Posterior vena cava (tissue), 2 donors: ENCODE measurements around the gene SPTLC1. TPM values are rescaled to one million over a fixed set of nuclear protein-coding genes. Genes with fewer than 3 reads are reported as not detected.
"Not testable (repeated sequence)": the region's sequence is repeated elsewhere in the genome, so short reads cannot be mapped to it uniquely, and the experiment has no call there.

Source experiments
- DNase-seq: peaks from one replicate; pipeline ENCODE4 v3.0.0-alpha.2; 2020; ENCODE audit warnings: low spot score
- intact Hi-C, 2 donors: fragments of 100-400 bp; cut with DNase I; formaldehyde crosslinking; loops; one replicate each; pipeline versions ENCODE4 v1.14.1 to v1.14.2; 2022 to 2023
- total RNA-seq, 2 donors: library from RNA; stranded (reverse); fragmentation: NEBNext Ultra II Directional; extraction: Animal tissue kit (Norgen Biotek cat#: 25700); gene quantifications; one replicate each; pipeline ENCODE4 v1.2.1, GENCODE V29; 2021
- donor health status: DM: yes; HTN: yes; CAD: no.
- donor health status: DM: yes; HTN: yes; CAD: no.

The SPTLC1 gene
- total RNA-seq, 2 donors from 2014 or later: 39.3 to 43.1 TPM

- intact Hi-C loops: no loop called here
- no peak for DNase-seq
These were observed 26.2 kb upstream of the SPTLC1 start for GRCh38 chr9:92141144-92142129.

- DNase-seq: no peak
- intact Hi-C loops: no loop called here
These were observed 25.5 kb upstream of the SPTLC1 start for GRCh38 chr9:92140754-92141143.

GRCh38 chr9:92140074-92140753 is 25.0 kb upstream of the SPTLC1 start:
- DNase-seq: peak; percentile 94
- intact Hi-C loops: no loop called here

GRCh38 chr9:92138960-92139540 is 23.8 kb upstream of the SPTLC1 start:
- not testable (repeated sequence) for DNase-seq
- intact Hi-C loops: loop anchor here in 1 of 2 donors (10.0 kb wide), 2 partner anchors 106 to 516 kb away; no protein-coding TSS in a partner anchor

- intact Hi-C loops: loop anchor here in 1 of 2 donors (10.0 kb wide), 2 partner anchors 106 to 516 kb away; no protein-coding TSS in a partner anchor
- peak; percentile 91 for DNase-seq
These were observed 23.1 kb upstream of the SPTLC1 start for GRCh38 chr9:92138157-92138959.

GRCh38 chr9:92136184-92136858 is 21.1 kb upstream of the SPTLC1 start:
- intact Hi-C loops: loop anchor here in 1 of 2 donors (10.0 kb wide), 2 partner anchors 108 to 518 kb away; no protein-coding TSS in a partner anchor
- no peak for DNase-seq

GRCh38 chr9:92135576-92135975 is 20.4 kb upstream of the SPTLC1 start:
- intact Hi-C loops: loop anchor here in 1 of 2 donors (10.0 kb wide), 2 partner anchors 109 to 519 kb away; no protein-coding TSS in a partner anchor
- no peak for DNase-seq

- peak; percentile 94 for DNase-seq
- intact Hi-C loops: loop anchor here in 1 of 2 donors (10.0 kb wide), 2 partner anchors 111 to 521 kb away; no protein-coding TSS in a partner anchor
These were observed 18.9 kb upstream of the SPTLC1 start for GRCh38 chr9:92133949-92134604.

GRCh38 chr9:92132913-92133312 is 17.7 kb upstream of the SPTLC1 start:
- DNase-seq: not testable (repeated sequence)
- intact Hi-C loops: loop anchor here in 1 of 2 donors (10.0 kb wide), 2 partner anchors 112 to 522 kb away; no protein-coding TSS in a partner anchor

- no peak for DNase-seq
- intact Hi-C loops: loop anchor here in 1 of 2 donors (10.0 kb wide), 2 partner anchors 112 to 522 kb away; no protein-coding TSS in a partner anchor
These were observed 17.3 kb upstream of the SPTLC1 start for GRCh38 chr9:92132501-92132900.

GRCh38 chr9:92122800-92123199 is 7.6 kb upstream of the SPTLC1 start:
- intact Hi-C loops: no loop called here
- DNase-seq: no peak

- intact Hi-C loops: no loop called here
- DNase-seq: no peak
These were observed 6.8 kb upstream of the SPTLC1 start for GRCh38 chr9:92122061-92122460.

- intact Hi-C loops: no loop called here
These were observed 6.1 kb upstream of the SPTLC1 start for GRCh38 chr9:92121265-92121664.

GRCh38 chr9:92120138-92120537 is 4.9 kb upstream of the SPTLC1 start:
- intact Hi-C loops: no loop called here

More at GRCh38 chr9:92121265-92121664, 6.1 kb upstream of the SPTLC1 start:
- no peak for DNase-seq

GRCh38 chr9:92119586-92119985 is 4.4 kb upstream of the SPTLC1 start:
- DNase-seq: no peak
- intact Hi-C loops: no loop called here

More at GRCh38 chr9:92120138-92120537, 4.9 kb upstream of the SPTLC1 start:
- DNase-seq: no peak

GRCh38 chr9:92108122-92108521 is 7.1 kb downstream of the SPTLC1 start:
- no peak for DNase-seq
- intact Hi-C loops: no loop called here

- intact Hi-C loops, DNase-seq: not testable (repeated sequence)
These were observed 9.6 kb downstream of the SPTLC1 start for GRCh38 chr9:92105446-92106225.
